ENCODE measurements around the gene MAFG.

MAFG gene

GRCh38 chr17:81868674-81869220, 58.8 kb downstream of the MAFG start:
- DNase-seq (ENCODE audit: low read depth) = peak; percentile 39

Measured in stromal cell of bone marrow (primary cell).